ENCODE measurements around the gene COA3.

DNA sequence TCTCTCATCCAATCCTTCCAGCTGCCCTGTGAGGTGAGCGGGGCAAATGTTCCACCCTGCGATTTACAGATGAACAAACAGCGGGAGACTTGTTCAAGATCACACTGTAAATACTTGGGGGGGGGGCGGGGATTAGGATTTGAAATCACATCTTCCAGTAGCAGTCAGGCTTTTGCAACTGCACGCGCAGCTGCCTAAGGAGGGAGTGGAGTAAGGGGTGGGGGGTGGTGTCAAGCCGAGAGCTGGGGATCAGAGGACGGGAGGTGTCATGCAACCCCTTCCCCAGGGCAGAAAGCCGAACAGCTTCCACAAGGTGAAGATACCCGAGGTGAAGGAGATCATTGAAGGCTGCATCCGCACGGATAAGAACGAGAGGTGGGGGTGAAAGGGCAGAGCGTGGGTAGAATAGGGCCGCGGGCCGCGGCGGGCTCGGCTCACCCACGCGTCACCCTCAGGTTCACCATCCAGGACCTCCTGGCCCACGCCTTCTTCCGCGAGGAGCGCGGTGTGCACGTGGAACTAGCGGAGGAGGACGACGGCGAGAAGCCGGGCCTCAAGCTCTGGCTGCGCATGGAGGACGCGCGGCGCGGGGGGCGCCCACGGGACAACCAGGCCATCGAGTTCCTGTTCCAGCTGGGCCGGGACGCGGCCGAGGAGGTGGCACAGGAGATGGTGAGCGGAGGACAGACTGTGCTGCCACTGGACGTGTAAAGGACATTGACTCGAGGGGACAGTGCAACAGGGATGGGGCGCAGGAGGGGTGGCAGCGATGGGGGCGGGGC, 13.5 kb downstream of the COA3 start:
- TF ChIP-seq, protein P1, sequence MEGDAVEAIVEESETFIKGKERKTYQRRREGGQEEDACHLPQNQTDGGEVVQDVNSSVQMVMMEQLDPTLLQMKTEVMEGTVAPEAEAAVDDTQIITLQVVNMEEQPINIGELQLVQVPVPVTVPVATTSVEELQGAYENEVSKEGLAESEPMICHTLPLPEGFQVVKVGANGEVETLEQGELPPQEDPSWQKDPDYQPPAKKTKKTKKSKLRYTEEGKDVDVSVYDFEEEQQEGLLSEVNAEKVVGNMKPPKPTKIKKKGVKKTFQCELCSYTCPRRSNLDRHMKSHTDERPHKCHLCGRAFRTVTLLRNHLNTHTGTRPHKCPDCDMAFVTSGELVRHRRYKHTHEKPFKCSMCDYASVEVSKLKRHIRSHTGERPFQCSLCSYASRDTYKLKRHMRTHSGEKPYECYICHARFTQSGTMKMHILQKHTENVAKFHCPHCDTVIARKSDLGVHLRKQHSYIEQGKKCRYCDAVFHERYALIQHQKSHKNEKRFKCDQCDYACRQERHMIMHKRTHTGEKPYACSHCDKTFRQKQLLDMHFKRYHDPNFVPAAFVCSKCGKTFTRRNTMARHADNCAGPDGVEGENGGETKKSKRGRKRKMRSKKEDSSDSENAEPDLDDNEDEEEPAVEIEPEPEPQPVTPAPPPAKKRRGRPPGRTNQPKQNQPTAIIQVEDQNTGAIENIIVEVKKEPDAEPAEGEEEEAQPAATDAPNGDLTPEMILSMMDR (IDR thresholded peaks at IDR 0.05; ENCODE audit: insufficient read depth, low read depth, low read length) = no peak
- no peak for TF ChIP-seq EZH2 (IDR thresholded peaks at IDR 0.05; ENCODE audit: insufficient read depth, low read length)

Data from astrocyte (in vitro differentiated cells and primary cell).